Measurements from ENCODE around the gene LPP. TPM values are rescaled to one million over a fixed set of nuclear protein-coding genes. Genes with fewer than 3 reads are reported as not detected.

The LPP gene
- total RNA-seq, 1 donor from 2014 or later: 132 TPM

GRCh38 chr3:188687389-188687788 is 533.4 kb downstream of the LPP start:
- H3K27ac Mint-ChIP-seq: no peak overlapping the region
- no peak for DNase-seq (ENCODE audit: low spot score in 2 of 2, unreplicated experiment in 2 of 2)
- no peak overlapping the region for H3K4me3 Mint-ChIP-seq
- H3K27me3 Mint-ChIP-seq (ENCODE audit: low read depth): no peaks in the 10 kb centered on the region
- H3K36me3 Mint-ChIP-seq: no peaks in the 10 kb centered on the region
- peaks cover under 1% of the 10 kb centered on the region for H3K4me1 Mint-ChIP-seq
- no peak for TF ChIP-seq CTCF (IDR thresholded peaks at IDR 0.05; ENCODE audit: unreplicated experiment)
- H3K9me3 Mint-ChIP-seq: peaks cover 3% of the 10 kb centered on the region

- H3K36me3 Mint-ChIP-seq: no peaks in the 10 kb centered on the region
- H3K9me3 Mint-ChIP-seq: peaks cover 3% of the 10 kb centered on the region
- TF ChIP-seq CTCF (IDR thresholded peaks at IDR 0.05; ENCODE audit: unreplicated experiment): no peak
- H3K27me3 Mint-ChIP-seq (ENCODE audit: low read depth): no peaks in the 10 kb centered on the region
- DNase-seq (ENCODE audit: low spot score in 2 of 2, unreplicated experiment in 2 of 2): no peak
- no peaks in the 10 kb centered on the region for H3K4me1 Mint-ChIP-seq
- no peak overlapping the region for H3K4me3 Mint-ChIP-seq
- no peak overlapping the region for H3K27ac Mint-ChIP-seq
These were observed 535.2 kb downstream of the LPP start for GRCh38 chr3:188689101-188689574.

GRCh38 chr3:188690064-188690463 is 536.1 kb downstream of the LPP start:
- no peak for DNase-seq (ENCODE audit: low spot score in 2 of 2, unreplicated experiment in 2 of 2)
- Mint-ChIP-seq H3K27me3 (ENCODE audit: low read depth) (no peaks in the 10 kb centered on the region), H3K36me3 (no peaks in the 10 kb centered on the region), H3K27ac (no peak overlapping the region), H3K4me3 (no peak overlapping the region), H3K9me3 (peaks cover 2% of the 10 kb centered on the region), H3K4me1 (no peaks in the 10 kb centered on the region)
- no peak for TF ChIP-seq CTCF (IDR thresholded peaks at IDR 0.05; ENCODE audit: unreplicated experiment)

GRCh38 chr3:188691004-188691403 is 537.0 kb downstream of the LPP start:
- H3K36me3 Mint-ChIP-seq: no peaks in the 10 kb centered on the region
- H3K27me3 Mint-ChIP-seq (ENCODE audit: low read depth): no peaks in the 10 kb centered on the region
- TF ChIP-seq CTCF (IDR thresholded peaks at IDR 0.05; ENCODE audit: unreplicated experiment): no peak

GRCh38 chr3:188691665-188692064 is 537.7 kb downstream of the LPP start:
- Mint-ChIP-seq H3K27me3 (ENCODE audit: low read depth) (no peaks in the 10 kb centered on the region), H3K27ac (no peak overlapping the region), H3K4me1 (no peaks in the 10 kb centered on the region), H3K4me3 (no peak overlapping the region), H3K36me3 (no peaks in the 10 kb centered on the region), H3K9me3 (no peaks in the 10 kb centered on the region)
- TF ChIP-seq CTCF (IDR thresholded peaks at IDR 0.05; ENCODE audit: unreplicated experiment): no peak
- no peak for DNase-seq (ENCODE audit: low spot score in 2 of 2, unreplicated experiment in 2 of 2)

More at GRCh38 chr3:188691004-188691403, 537.0 kb downstream of the LPP start:
- no peaks in the 10 kb centered on the region for H3K4me1 Mint-ChIP-seq
- H3K27ac Mint-ChIP-seq: no peak overlapping the region
- H3K9me3 Mint-ChIP-seq: no peaks in the 10 kb centered on the region
- no peak overlapping the region for H3K4me3 Mint-ChIP-seq
- DNase-seq (ENCODE audit: low spot score in 2 of 2, unreplicated experiment in 2 of 2): no peak

GRCh38 chr3:188692700-188693099 is 538.7 kb downstream of the LPP start:
- Mint-ChIP-seq H3K4me1 (no peaks in the 10 kb centered on the region), H3K27me3 (ENCODE audit: low read depth) (no peaks in the 10 kb centered on the region), H3K36me3 (no peaks in the 10 kb centered on the region), H3K4me3 (no peak overlapping the region), H3K9me3 (no peaks in the 10 kb centered on the region), H3K27ac (no peak overlapping the region)
- DNase-seq (ENCODE audit: low spot score in 2 of 2, unreplicated experiment in 2 of 2): no peak
- TF ChIP-seq CTCF (IDR thresholded peaks at IDR 0.05; ENCODE audit: unreplicated experiment): no peak

All from mesothelial cell of epicardium (in vitro differentiated cells).